Measurements from ENCODE around the gene ATP1B2. TPM values are rescaled to one million over a fixed set of nuclear protein-coding genes. Genes with fewer than 3 reads are reported as not detected.
A peak's percentile ranks its signal among the peaks of the same experiment; 100 is the strongest.

ATP1B2 gene
- total and polyA plus RNA-seq, 9 of the 15 experiments (the other 6 are each of a cell fraction or from before 2014, with no cell fraction given), result 0.23 to 6.0 (median 0.99) TPM

DNA sequence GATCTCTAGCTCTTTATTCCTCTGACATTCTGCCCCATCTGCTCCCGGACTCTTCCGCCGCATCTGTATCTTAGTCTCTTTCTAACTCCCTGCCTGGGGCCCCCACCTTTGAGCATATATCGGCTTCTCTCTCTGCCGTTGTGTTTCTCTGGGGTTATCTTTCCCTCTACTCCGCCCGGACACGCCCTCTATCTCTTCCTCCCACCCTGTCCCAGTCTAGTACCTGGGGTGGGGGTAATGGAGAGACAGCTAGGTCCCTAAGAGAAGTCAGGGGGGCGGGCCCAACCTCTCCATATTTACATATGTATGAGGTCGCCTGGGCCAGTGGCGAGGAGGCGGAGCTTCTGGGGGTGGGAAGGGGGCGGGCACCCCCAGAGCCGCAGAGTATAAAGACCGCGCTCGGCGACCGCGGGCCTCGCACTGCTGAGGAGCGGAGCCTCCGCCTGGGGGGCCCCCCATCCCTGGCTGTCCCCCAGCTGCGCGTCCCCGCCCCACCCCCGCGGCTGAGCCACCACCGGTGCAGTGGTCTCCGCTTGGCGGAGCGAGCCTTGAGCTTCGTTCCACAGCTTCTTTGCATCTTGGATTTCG, at the start of gene ATP1B2 (continued):
- TF ChIP-seq HNRNPH1 (optimal IDR thresholded peaks at IDR 0.05; ENCODE audit: low read depth, low read length) (no peak), SIN3A (IDR thresholded peaks at IDR 0.05; ENCODE audit: borderline replicate concordance in 2 of 2, control insufficient read depth in 1 of 2, low read depth in 2 of 2, low read length in 2 of 2) (no peak), SUPT5H (IDR thresholded peaks at IDR 0.05) (peak; percentile 49), NELFE (IDR thresholded peaks at IDR 0.05; ENCODE audit: insufficient read depth, insufficient read length) (no peak), CHD2 (IDR thresholded peaks at IDR 0.05; ENCODE audit: low read depth, low read length) (no peak), BRF1 (IDR thresholded peaks at IDR 0.05; ENCODE audit: borderline replicate concordance, extremely low read depth, insufficient read length) (no peak), MCM5 (IDR thresholded peaks at IDR 0.05; ENCODE audit: low read depth) (no peak), SRSF9 (IDR thresholded peaks at IDR 0.05; ENCODE audit: borderline replicate concordance, low read depth, low read length) (no peak), NONO (IDR thresholded peaks at IDR 0.05; ENCODE audit: low read depth in 2 of 2, low read length in 1 of 2) (peak in 1 of 2 experiments; percentile 51; a peak in 1 of 4 replicates), U2AF2 (optimal IDR thresholded peaks at IDR 0.05; ENCODE audit: low read depth, low read length) (no peak), MAZ (CRISPR knock-in tag; conservative IDR thresholded peaks at IDR 0.05 in 1 of 2, IDR thresholded peaks at IDR 0.05 in 1 of 2) (peak in 1 of 2 experiments; percentile 89; a peak in 3 of 4 replicates), ZNF311 (CRISPR knock-in tag; IDR thresholded peaks at IDR 0.05) (no peak), RBM14 (IDR thresholded peaks at IDR 0.05; ENCODE audit: borderline replicate concordance, insufficient read depth, low read depth, low read length) (no peak), RCOR1 (IDR thresholded peaks at IDR 0.05; ENCODE audit: borderline replicate concordance in 1 of 2, low read depth in 2 of 2, low read length in 2 of 2) (peak in 1 of 2 experiments; percentile 77; a peak in 2 of 4 replicates), TAL1 (IDR thresholded peaks at IDR 0.05) (peak; percentile 63; the same call in 1 of the 2 replicates), MTA3 (IDR thresholded peaks at IDR 0.05; ENCODE audit: borderline replicate concordance) (peak; percentile 84), DACH1 (IDR thresholded peaks at IDR 0.05; ENCODE audit: partially characterized antibody) (no peak), SMARCE1 (IDR thresholded peaks at IDR 0.05) (no peak), ETV6 (IDR thresholded peaks at IDR 0.05; ENCODE audit: borderline replicate concordance in 1 of 2, low read depth in 2 of 2, low read length in 1 of 2) (no peak), ETV6 (CRISPR knock-in tag; IDR thresholded peaks at IDR 0.05; ENCODE audit: borderline replicate concordance) (no peak), HBP1 (CRISPR knock-in tag; IDR thresholded peaks at IDR 0.05) (no peak), ZKSCAN8 (CRISPR knock-in tag; IDR thresholded peaks at IDR 0.05) (no peak), HEY1 (CRISPR knock-in tag; IDR thresholded peaks at IDR 0.05; ENCODE audit: borderline replicate concordance) (no peak), HMG20B (CRISPR knock-in tag; IDR thresholded peaks at IDR 0.05) (no peak)
- TF ChIP-seq, protein P1, sequence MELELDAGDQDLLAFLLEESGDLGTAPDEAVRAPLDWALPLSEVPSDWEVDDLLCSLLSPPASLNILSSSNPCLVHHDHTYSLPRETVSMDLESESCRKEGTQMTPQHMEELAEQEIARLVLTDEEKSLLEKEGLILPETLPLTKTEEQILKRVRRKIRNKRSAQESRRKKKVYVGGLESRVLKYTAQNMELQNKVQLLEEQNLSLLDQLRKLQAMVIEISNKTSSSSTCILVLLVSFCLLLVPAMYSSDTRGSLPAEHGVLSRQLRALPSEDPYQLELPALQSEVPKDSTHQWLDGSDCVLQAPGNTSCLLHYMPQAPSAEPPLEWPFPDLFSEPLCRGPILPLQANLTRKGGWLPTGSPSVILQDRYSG (tag; conservative IDR thresholded peaks at IDR 0.05; ENCODE audit: low read depth), result no peak
